Measurements from ENCODE around the gene ITGB6. TPM values are rescaled to one million over a fixed set of nuclear protein-coding genes. Genes with fewer than 3 reads are reported as not detected.
"Not testable (repeated sequence)": the region's sequence is repeated elsewhere in the genome, so short reads cannot be mapped to it uniquely, and the experiment has no call there.

The ITGB6 gene
- total RNA-seq, 2 experiments from 2014 or later: not detected

DNA sequence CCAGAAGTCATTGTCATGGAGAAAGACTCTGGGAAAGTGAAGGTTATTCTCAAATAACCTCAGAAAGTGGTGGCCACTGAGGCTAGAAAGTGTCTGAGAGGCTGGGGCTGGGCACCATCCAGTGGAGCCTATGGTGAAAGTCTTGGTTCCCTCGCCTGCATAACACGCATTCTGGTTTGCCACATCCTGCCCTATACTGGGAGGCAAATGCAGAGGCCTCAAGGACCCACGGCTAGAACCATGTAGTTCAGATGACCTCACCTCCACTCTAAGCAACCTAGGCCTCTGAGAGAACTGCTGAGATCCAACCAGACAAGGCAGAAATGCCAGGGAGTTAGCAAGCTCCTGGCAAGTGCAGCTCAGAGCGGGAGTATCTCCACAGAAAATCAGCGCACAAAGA lies 5.1 kb downstream of the ITGB6 start:
- ATAC-seq (peak; percentile 66), DNase-seq (peak; percentile 71)
- Mint-ChIP-seq H3K4me3 (no peak overlapping the region), H3K27ac (no peak overlapping the region), H3K27me3 (peaks cover 20% of the 10 kb centered on the region), H3K4me1 (peaks cover 9% of the 10 kb centered on the region), H3K9me3 (ENCODE audit: low read depth) (no peaks in the 10 kb centered on the region), H3K36me3 (no peaks in the 10 kb centered on the region)
- CTCF ChIA-PET: interaction anchor here (1.1 to 2.8 kb wide), 2 partner anchors 15 to 17 kb away, joined by 5 to 10 read pairs; no protein-coding TSS in a partner anchor

DNA sequence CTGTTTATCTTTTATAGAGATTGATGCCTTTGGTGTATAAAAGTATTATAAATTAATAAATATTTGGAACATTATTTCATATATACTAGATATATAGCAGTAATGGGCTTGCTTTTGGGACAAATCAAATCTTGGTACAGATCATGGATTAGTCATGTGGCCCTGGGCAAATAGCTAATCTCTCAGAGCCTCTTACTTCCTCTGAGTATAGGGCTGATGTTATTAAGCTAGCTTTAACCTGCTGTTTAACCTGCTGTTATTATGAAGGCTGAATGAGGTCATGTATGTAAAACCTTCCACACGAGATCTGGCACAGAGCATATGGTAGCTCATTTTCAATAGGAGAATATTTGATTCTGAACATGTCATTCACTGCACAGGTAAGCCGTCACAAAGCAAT lies 5.7 kb downstream of the ITGB6 start:
- CTCF ChIA-PET: interaction anchor here (1.1 to 2.8 kb wide), 2 partner anchors 15 to 17 kb away, joined by 5 to 10 read pairs; no protein-coding TSS in a partner anchor
- Mint-ChIP-seq H3K4me3 (no peak overlapping the region), H3K27me3 (peaks cover 16% of the 10 kb centered on the region), H3K4me1 (peaks cover 9% of the 10 kb centered on the region), H3K36me3 (no peaks in the 10 kb centered on the region), H3K9me3 (ENCODE audit: low read depth) (no peaks in the 10 kb centered on the region), H3K27ac (no peak overlapping the region)
- ATAC-seq: no peak
- DNase-seq: no peak

DNA sequence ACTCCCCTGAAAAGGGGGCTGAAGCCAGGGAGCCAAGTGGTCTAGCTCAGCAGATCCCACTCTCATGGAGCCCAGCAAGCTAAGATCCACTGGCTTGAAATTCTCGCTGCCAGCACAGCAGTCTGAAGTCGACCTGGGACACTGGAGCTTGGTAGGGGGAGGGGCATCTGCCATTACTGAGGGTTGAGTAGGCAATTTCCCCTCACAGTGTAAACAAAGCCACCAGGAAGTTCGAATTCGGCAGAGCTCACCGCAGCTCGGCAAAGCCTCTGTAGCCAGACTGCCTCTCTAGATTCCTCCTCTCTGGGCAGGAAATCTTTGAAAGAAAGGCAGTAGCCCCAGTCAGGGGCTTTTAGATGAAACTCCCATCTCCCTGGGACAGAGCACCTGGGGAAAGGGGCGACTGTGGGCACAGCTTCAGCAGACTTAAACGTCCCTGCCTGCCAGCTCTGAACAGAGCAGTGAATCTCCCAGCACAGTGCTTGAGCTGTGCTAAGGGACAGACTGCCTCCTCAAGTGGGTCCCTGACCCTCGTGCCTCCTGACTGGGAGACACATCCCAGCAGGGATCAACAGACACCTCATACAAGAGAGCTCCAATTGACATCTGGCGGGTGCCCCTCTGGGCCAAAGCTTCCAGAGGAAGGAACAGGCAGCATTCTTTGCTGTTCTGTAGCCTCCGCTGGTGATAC lies 18.8 kb downstream of the ITGB6 start:
- not testable (repeated sequence) for H3K27ac Mint-ChIP-seq; H3K36me3 Mint-ChIP-seq; ATAC-seq; H3K4me3 Mint-ChIP-seq; H3K9me3 Mint-ChIP-seq (ENCODE audit: low read depth); H3K4me1 Mint-ChIP-seq
- peak; percentile 44 for DNase-seq
- CTCF ChIA-PET: interaction anchor here (0.9 kb wide), 1 partner anchor 72 kb away, joined by 3 read pairs; no protein-coding TSS in a partner anchor
- H3K27me3 Mint-ChIP-seq: peaks cover 22% of the 10 kb centered on the region

DNA sequence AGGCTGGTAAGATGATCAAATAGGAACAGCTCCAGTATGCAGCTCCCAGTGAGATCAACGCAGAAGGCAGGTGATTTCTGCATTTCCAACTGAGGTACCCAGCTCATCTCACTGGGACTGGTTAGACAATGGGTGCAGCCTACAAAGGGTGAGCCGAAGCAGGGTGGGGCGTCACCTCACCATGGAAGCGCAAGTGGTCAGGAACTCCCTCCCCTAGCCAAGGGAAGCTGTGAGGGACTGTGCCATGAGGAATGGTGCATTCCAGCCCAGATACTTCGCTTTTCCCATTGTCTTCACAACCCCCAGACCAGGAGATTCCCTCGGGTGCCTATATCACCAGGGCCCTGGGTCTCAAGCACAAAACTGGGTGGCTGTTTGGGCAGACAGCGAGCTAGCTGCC lies 19.4 kb downstream of the ITGB6 start:
- CTCF ChIA-PET, H3K27ac Mint-ChIP-seq: not testable (repeated sequence)

DNA sequence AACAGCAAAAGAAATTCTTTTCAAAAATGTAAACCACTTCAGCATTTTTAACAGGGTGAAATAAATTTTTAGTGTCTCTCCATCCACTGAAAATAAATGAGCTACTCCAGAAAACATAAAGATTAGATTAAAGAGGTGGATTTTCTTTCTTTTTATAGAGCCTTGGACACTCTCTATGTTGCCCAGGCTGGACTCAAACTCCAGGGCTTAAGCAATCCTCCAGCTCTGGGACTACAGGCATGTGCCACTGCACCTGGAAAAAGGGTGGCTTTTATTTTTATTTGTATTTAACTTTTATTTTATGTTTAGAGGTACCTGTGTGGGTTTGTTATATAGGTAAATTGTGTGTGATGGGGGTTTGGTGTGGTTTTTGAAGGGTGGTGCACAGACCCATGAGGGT lies 19.9 kb downstream of the ITGB6 start:
- Mint-ChIP-seq H3K4me1 (peaks cover 3% of the 10 kb centered on the region), H3K36me3 (no peaks in the 10 kb centered on the region), H3K9me3 (ENCODE audit: low read depth) (peaks cover 2% of the 10 kb centered on the region), H3K27me3 (peaks cover 22% of the 10 kb centered on the region), H3K4me3 (no peak overlapping the region), H3K27ac (no peak overlapping the region)
- DNase-seq (no peak), ATAC-seq (no peak)
- CTCF ChIA-PET: no interaction called here

More for the DNA sequence above, 19.4 kb downstream of the ITGB6 start:
- H3K36me3 Mint-ChIP-seq; H3K4me3 Mint-ChIP-seq; ATAC-seq; DNase-seq; H3K4me1 Mint-ChIP-seq; H3K9me3 Mint-ChIP-seq (ENCODE audit: low read depth): not testable (repeated sequence)
- H3K27me3 Mint-ChIP-seq: peaks cover 22% of the 10 kb centered on the region

DNA sequence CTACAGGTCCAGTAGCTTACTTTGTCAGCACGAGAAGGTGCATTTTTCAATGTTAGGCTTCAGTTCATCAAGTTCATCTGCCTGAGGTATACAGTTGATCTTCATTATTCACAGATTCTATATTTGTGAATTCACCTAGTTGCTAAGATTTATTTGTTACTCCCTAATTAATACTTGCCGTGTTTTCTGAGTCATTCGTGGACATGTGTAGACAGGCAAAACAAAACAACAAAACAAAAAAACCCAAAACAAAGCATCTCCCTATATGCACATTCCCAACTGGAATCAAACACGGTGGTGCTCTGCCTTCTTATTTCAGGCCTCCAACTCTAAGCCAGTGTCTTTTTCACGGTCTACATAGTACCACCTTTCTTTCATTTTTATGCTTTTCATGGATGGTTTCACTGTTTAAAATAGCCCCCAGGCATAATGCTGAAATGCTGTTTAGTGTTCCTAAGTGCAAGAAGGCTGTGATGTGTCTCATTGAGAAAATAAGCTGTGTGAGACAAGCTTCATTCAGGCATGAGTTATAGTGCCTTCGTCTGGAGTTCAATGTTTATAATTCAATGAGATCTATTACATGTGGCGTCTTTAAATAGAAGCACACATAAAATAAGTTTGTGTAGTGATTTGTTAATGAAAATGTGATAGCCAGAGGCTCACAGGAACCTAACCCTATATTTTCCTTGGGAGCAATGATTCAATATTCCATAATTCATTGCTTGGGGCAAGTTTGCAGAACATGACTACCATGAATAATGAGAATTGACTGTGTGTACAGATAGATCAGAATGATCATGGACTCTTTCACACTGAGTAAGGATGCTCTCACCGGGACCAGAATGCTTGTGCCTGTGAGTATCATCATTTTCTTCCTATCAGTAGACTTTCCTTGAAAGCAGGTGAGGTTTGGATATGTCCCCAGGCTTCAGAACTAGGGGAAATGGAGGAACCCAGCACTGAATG lies 24.6 kb downstream of the ITGB6 start:
- Mint-ChIP-seq H3K27me3 (peaks cover 3% of the 10 kb centered on the region), H3K4me1 (no peaks in the 10 kb centered on the region), H3K36me3 (no peaks in the 10 kb centered on the region), H3K27ac (no peak overlapping the region), H3K4me3 (no peak overlapping the region), H3K9me3 (ENCODE audit: low read depth) (no peaks in the 10 kb centered on the region)
- CTCF ChIA-PET: no interaction called here
- DNase-seq: no peak
- no peak for ATAC-seq

DNA sequence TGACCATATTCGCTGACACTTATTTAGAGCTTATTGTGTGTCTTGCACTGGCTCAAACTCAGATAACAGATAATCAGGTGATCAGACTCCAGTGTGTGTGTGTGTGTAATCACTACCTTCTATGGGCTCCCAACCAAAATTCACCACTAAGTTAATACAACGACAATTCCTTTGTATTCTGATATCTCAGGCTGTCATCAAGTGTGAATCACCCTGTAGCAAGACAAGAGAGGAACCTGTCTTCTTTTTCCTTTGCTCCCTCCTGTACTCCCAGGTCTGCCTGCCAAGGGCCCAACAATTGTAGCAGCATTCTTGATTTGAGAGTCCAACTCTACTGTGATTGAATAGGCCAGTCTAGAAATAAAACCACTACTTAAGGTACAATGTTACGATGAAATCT lies 25.8 kb downstream of the ITGB6 start:
- Mint-ChIP-seq H3K4me3 (no peak overlapping the region), H3K27me3 (peaks cover 3% of the 10 kb centered on the region), H3K27ac (no peak overlapping the region), H3K9me3 (ENCODE audit: low read depth) (no peaks in the 10 kb centered on the region), H3K4me1 (no peaks in the 10 kb centered on the region), H3K36me3 (no peaks in the 10 kb centered on the region)
- ATAC-seq: no peak
- CTCF ChIA-PET: no interaction called here
- DNase-seq: no peak

DNA sequence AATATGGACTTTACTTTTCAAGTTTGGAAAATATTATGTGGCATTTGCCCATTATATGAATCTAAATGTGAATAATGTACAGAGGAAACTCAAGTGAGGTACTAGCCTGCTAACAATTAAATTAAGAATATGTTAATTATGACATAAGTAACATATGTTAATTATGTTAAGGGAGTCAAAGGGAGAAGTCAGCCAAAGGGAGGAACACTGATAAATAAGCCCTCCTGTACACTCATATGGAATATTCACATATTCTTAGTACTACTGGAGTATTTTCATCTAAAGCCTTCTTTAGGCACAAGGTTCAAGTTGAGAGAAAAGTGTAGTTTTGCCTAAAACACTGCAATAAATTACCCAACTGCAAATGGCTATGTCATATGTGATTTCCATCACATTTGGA lies 30.1 kb downstream of the ITGB6 start:
- Mint-ChIP-seq H3K9me3 (ENCODE audit: low read depth) (no peaks in the 10 kb centered on the region), H3K4me3 (no peak overlapping the region), H3K27ac (no peak overlapping the region), H3K4me1 (no peaks in the 10 kb centered on the region), H3K36me3 (no peaks in the 10 kb centered on the region), H3K27me3 (peaks cover 7% of the 10 kb centered on the region)
- ATAC-seq (no peak), DNase-seq (no peak)
- CTCF ChIA-PET: no interaction called here

DNA sequence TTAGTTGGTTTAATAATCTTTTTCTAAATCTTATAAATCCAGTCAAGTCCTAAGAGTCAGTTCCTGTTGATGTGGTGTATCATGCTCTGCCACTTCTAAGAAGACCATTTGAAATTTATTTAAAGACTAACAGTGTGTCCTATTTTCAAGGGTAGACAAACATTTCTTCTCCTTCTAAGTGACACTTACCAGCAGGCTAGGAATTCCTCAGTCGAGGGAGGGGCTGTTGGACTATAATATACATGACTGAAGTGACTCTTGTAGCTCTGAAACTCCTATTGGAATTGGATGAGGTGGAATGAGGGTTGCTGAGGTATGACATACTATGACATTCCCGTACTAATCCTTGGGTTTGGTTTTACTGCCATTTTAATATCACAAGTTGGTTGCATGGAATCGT lies 30.6 kb downstream of the ITGB6 start:
- no peak overlapping the region for H3K4me3 Mint-ChIP-seq
- H3K27me3 Mint-ChIP-seq: peaks cover 10% of the 10 kb centered on the region
- no peak overlapping the region for H3K27ac Mint-ChIP-seq
- no peaks in the 10 kb centered on the region for H3K36me3 Mint-ChIP-seq
- ATAC-seq (no peak), DNase-seq (no peak)
- no peaks in the 10 kb centered on the region for H3K9me3 Mint-ChIP-seq (ENCODE audit: low read depth)
- CTCF ChIA-PET: no interaction called here
- H3K4me1 Mint-ChIP-seq: no peaks in the 10 kb centered on the region

DNA sequence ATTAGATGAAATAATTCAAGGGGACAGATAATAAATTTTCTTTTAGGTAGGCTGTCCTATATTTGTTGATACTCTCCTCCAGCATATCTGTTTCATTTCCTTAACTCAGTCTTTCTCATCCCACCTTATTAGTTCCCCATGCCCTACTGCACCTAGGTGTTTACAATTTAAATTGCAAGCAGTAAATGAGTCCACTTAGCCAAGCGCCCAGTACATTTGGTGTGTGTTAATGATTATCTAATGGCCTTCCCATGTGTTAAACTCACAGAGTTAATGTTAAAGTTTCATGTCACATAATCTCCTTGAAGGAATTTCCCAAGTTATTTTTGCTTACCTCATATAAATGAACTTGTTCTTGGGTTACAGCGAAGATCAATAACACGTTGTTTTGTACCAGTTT lies 31.2 kb downstream of the ITGB6 start:
- no peaks in the 10 kb centered on the region for H3K9me3 Mint-ChIP-seq (ENCODE audit: low read depth)
- no peak overlapping the region for H3K4me3 Mint-ChIP-seq
- no peaks in the 10 kb centered on the region for H3K4me1 Mint-ChIP-seq
- peaks cover 10% of the 10 kb centered on the region for H3K27me3 Mint-ChIP-seq
- DNase-seq (no peak), ATAC-seq (no peak)
- no peaks in the 10 kb centered on the region for H3K36me3 Mint-ChIP-seq
- CTCF ChIA-PET: no interaction called here
- no peak overlapping the region for H3K27ac Mint-ChIP-seq

DNA sequence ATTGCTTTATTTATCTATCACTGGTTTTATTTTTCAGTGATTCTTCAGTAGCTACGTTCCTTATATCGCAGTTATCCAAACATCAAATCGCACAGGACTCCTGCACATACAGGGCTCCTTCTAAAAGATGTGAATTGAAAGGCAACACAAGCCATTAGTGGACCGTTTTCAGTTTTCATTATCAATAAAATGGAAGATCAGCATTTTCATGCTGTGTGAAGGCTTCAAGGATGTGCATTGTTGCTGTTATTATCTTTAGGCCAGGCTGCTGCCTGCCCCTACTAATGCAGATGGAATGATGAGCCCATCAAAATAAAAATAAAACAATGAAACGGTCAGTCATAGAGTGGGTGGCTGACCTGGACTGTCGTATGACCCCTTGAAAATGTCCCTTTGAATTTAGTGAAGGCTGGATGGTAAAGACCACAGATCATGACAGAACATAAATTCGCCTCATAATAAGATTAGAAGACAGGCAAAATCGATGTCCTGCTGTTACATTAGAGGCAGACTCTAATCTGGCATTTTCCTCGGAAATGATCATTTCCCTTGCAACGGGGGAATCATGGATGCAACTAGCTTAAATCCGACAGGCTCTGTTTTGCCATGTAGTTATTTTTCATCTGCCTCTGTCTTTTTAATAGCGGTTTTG lies 32.9 kb downstream of the ITGB6 start:
- H3K4me3 Mint-ChIP-seq: no peak overlapping the region
- CTCF ChIA-PET: no interaction called here
- H3K9me3 Mint-ChIP-seq (ENCODE audit: low read depth): no peaks in the 10 kb centered on the region
- no peak for ATAC-seq
- H3K36me3 Mint-ChIP-seq: no peaks in the 10 kb centered on the region
- DNase-seq: no peak
- H3K27me3 Mint-ChIP-seq: peaks cover 7% of the 10 kb centered on the region
- H3K27ac Mint-ChIP-seq: no peak overlapping the region
- no peaks in the 10 kb centered on the region for H3K4me1 Mint-ChIP-seq

DNA sequence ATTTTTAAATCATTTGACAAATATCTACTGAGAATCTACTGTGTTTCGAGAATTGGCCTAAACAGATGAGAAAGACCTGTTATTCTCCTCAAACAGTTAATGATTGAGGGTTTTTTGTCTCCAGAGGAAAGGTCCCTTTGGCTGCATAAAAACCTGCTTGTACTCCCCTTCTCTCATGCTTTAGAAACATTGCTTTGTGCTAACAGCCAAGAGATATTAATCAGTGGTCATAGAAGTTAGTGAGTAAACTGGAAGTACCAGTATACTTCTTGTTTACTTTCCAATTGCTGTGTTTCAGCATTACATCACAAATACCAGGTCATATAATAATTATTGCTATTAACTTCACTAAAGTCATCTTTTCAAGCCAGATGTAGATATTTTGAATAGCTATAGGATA lies 34.1 kb downstream of the ITGB6 start:
- no peaks in the 10 kb centered on the region for H3K36me3 Mint-ChIP-seq
- ATAC-seq (no peak), DNase-seq (no peak)
- no peak overlapping the region for H3K4me3 Mint-ChIP-seq
- H3K4me1 Mint-ChIP-seq: no peaks in the 10 kb centered on the region
- no peak overlapping the region for H3K27ac Mint-ChIP-seq
- CTCF ChIA-PET: no interaction called here
- H3K27me3 Mint-ChIP-seq: peaks cover 7% of the 10 kb centered on the region
- no peaks in the 10 kb centered on the region for H3K9me3 Mint-ChIP-seq (ENCODE audit: low read depth)

DNA sequence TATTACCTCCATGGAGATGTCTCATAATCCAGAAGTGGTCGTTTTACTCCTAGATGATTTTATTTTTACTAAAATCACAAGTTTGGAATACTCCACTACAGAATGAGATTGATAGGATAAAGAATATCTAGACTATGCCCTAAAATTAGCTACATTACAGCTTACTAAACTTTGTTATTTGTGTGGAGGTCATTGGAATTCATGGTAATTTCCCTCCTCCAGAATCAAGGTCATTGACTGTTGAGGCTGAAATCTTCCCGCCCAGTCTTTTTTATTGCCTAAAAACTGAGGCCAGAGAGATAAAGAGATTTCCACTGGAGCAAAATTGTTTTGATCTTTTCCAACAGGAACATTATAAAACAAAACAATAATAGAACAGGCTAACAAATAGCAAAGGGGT lies 35.0 kb downstream of the ITGB6 start:
- DNase-seq (no peak), ATAC-seq (no peak)
- CTCF ChIA-PET: no interaction called here
- Mint-ChIP-seq H3K4me3 (no peak overlapping the region), H3K9me3 (ENCODE audit: low read depth) (no peaks in the 10 kb centered on the region), H3K4me1 (no peaks in the 10 kb centered on the region), H3K27ac (no peak overlapping the region), H3K27me3 (peaks cover 7% of the 10 kb centered on the region), H3K36me3 (no peaks in the 10 kb centered on the region)
